Measurements from ENCODE around the gene AGO4.
A peak's percentile ranks its signal among the peaks of the same experiment; 100 is the strongest.
"Not testable (repeated sequence)": the region's sequence is repeated elsewhere in the genome, so short reads cannot be mapped to it uniquely, and the experiment has no call there.

The AGO4 gene

GRCh38 chr1:35856964-35857363, 49.1 kb downstream of the AGO4 start:
- no peak for FAIRE-seq
- DNase-seq (ENCODE audit: extremely low spot score, insufficient read length, low read depth), result no peak

DNA sequence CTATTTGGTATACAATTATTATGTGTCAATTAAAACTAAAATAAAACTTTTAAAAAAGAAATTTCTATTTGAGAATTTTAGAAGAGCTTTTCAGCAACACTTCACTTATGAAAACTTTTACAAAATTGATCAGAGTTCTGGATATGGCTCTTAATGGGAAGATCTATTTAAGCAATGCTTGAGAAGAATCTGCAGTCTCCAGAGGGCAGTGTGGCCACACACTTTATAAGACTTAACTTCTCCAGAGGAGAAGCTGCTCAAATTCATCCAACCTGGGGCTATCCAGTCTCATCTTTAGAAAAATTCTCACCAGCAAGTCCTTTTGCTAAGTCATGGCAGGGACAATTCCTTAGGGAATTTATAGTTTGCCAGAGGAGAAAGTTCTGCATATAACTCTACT, 50.0 kb downstream of the AGO4 start:
- DNase-seq (ENCODE audit: extremely low spot score, insufficient read length, low read depth) (no peak), FAIRE-seq (no peak)

DNA sequence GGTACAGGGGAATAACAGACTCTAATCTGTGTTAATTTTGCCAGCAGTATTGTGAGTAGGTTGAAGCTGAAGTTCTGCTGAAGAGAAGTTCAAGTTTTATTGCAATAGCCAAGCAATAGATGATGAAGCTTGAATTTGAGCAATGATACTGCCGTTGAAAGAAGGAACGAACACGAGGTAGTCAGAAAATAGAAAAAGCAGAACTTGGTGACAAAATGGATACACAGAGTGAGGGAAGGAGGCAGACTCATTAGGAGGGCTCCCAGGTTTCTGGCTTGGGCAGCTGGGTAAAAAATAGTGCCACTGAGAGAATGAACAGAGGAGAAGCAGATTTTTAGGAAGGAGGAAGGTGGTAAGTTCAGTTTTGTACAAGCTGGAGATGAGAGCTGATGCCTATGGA, 52.9 kb downstream of the AGO4 start:
- DNase-seq (ENCODE audit: extremely low spot score, insufficient read length, low read depth) (no peak), FAIRE-seq (no peak)

DNA sequence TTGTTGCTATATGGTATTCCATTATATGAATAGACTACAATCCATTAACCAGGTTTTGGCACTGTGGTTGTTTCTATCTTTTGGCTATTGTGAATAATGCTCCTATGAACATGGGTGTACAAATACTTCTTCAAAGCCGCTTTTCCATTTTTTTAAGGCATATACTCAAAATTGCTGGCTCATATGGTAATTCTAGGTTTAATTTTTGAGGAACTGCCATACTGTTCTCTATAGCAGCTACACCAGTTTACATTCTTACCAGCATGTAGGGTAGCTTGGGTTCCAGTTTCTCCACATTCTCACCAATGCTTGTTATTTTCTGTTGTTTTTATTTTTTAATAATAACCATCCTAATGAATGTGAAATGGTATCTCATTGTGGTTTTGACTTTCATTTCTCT, 55.3 kb downstream of the AGO4 start:
- FAIRE-seq (no peak), DNase-seq (ENCODE audit: extremely low spot score, insufficient read length, low read depth) (no peak)

DNA sequence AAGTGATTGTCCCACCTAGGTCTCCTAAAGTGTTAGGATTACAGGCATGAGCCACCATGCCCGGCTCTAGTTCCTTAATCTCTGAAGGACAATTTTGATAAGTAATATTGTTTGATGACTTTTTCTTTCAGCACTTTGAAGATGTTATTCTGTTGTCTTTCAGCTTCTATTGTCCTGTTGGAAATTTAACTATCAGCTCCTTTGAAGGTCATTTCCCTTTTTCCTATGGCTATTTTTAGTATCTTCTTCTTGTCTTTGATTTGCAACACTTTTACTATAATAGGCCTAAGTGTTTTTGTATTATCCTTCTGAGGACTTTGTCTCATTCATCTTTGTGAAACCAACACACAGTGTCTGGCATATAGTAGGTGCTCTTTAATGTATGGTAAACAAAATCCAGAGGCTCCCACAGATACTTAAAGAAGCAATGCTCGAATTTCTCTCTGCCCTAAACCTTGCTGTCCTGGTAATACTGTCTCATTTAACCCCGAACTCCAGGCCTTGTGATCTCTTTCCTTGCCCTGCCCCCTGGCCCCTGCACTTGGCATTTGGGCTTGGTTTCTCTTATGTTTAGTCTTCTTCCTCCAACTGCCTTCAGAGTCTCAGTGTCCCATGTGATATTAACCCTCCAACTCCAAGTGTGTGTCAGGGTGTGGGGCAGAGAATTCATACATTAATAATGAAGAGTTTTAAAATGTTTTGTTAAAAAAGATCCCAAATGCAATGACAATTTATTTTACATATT, 56.2 kb downstream of the AGO4 start:
- FAIRE-seq (no peak), DNase-seq (ENCODE audit: extremely low spot score, insufficient read length, low read depth) (no peak)

GRCh38 chr1:35864813-35865212, 57.0 kb downstream of the AGO4 start:
- no peak for FAIRE-seq
- no peak for DNase-seq (ENCODE audit: extremely low spot score, insufficient read length, low read depth)

GRCh38 chr1:35866991-35867390, 59.2 kb downstream of the AGO4 start:
- FAIRE-seq, result no peak

GRCh38 chr1:35869245-35869950, 61.6 kb downstream of the AGO4 start:
- FAIRE-seq; DNase-seq (ENCODE audit: extremely low spot score, insufficient read length, low read depth): not testable (repeated sequence)

More at GRCh38 chr1:35866991-35867390, 59.2 kb downstream of the AGO4 start:
- DNase-seq (ENCODE audit: extremely low spot score, insufficient read length, low read depth), result no peak

- no peak for FAIRE-seq
- no peak for DNase-seq (ENCODE audit: extremely low spot score, insufficient read length, low read depth)
Measured at GRCh38 chr1:35870651-35871309, 63.0 kb downstream of the AGO4 start.

GRCh38 chr1:35873243-35873750, 65.5 kb downstream of the AGO4 start:
- DNase-seq (ENCODE audit: extremely low spot score, insufficient read length, low read depth) (no peak), FAIRE-seq (peak; percentile 48)

DNA sequence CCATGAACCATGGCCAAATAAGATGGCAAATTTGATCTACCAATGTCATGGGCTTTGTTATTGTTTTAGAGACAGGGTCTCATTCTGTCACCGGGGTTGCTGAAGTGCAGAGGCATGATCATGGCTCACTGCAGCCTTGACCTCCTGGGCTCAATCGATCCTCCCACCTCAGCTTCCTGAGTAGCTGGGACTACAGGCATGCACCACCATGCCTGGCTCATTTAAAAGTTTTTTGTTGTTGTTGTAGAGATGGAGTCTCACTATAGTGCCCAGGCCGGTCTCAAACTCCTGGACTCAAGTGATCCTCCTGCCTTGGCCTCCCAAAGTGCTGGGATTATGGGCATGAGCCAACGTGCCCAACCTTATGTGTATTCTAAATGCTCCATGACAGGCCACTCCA, 66.3 kb downstream of the AGO4 start:
- not testable (repeated sequence) for FAIRE-seq; DNase-seq (ENCODE audit: extremely low spot score, insufficient read length, low read depth)

DNA sequence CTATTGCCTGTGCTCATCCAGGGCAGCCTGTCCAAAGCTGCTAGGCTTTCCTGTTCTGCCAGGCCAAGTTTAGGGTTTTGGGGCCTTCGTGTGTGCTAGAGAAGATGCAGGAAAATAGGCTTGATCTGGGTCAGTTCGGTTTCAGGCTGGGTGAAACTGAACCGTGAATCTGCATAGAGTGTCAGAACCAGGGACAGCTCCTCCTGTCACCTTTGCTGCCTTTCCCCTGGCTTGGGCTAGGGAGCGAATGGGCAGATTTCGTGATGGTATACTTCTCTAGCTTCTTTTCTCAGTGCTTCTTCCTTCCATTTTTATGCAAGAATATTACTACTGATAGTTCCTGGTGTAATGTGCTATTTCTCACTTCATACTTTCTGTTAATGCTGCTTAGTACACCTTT, 69.2 kb downstream of the AGO4 start:
- DNase-seq (ENCODE audit: extremely low spot score, insufficient read length, low read depth), result no peak
- FAIRE-seq, result no peak

DNA sequence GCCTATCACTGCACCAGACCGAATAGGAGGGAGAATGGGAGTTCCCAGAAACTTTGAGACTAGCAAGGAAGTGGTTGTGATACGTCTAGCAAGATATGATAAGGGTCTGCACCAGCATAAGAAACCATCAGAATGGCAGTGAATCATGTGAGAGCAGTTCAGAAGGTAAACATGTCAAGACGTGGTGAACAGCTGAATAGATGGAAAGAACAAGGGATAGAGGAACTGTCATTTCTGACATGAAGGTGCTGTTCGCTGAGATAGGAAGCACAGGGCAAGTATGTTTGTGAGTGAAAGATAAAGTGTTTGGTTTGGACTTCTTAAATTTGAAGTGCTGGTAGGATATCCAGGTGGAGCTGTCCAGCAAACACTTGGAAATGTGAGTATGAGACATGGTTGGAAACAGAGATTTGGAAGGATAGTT, 74.0 kb downstream of the AGO4 start:
- no peak for FAIRE-seq
- no peak for DNase-seq (ENCODE audit: extremely low spot score, insufficient read length, low read depth)

- FAIRE-seq (no peak), DNase-seq (ENCODE audit: extremely low spot score, insufficient read length, low read depth) (no peak)
Measured at GRCh38 chr1:35882586-35882944, 74.7 kb downstream of the AGO4 start.

DNA sequence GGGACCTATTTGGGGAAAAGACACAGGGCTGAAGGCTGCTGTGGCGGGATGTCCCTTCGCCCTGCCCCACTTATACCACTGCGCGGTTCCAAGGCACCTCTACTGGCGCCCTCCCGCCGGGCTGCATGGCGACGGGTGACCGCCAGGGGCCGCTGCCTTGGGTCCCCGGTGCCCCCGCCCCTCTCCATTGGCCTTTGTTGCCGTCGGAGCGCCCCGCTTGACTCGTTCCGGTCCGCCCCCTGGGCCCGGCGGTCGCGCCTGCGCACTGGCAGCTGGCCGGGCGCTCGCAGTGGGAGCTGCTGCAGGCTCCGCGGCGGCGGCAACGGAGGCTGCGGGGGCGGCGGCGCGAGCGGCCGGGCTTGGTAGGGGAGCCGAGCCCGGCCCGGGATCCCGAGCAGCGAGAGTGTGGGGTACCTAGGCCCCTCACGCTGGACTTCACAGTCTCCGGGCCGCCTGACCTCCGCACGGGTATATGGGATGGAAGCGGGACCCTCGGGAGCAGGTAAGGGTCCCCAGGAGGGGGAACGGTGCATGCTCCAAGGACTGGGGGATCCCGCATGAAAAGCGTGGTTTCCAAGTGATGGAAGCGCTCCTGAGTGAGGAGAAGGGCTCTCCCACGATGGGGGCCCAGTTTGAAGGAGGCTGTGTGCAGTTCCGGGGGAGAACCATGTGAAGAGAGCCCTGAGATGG, 75.3 kb downstream of the AGO4 start, which contains the start of gene AGO1:
AGO1 (plus strand) TSS at position 265 of the 690 bp plus-strand sequence; CDS start at position 478, 213 bp downstream.
- FAIRE-seq (peak; percentile 92), DNase-seq (ENCODE audit: extremely low spot score, insufficient read length, low read depth) (peak; percentile 100)

DNA sequence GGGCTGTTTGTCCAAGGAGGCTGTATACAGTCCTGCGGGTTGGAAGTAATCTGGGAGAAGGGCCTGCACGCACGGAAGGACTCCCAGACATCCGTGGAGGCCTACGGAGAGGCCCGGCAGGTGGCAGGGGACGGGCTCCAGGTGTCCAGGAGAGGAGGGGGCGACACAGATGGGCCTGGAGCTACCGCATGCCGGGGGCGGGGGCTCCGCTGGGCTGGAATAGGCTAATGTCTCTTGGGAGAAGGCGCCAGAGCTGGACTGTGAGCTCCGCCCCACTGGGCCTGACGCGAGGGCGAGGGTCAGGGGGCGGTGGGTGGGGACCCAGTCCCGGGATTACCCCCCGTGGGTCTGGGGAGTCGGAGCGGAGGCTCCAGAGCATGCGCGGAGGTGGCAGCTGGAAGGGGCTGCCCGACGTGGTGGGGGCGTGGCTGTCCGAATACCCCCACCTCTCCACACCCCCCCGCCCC, 75.9 kb downstream of the AGO4 start:
- DNase-seq (ENCODE audit: extremely low spot score, insufficient read length, low read depth) (peak; percentile 14), FAIRE-seq (no peak)

DNA sequence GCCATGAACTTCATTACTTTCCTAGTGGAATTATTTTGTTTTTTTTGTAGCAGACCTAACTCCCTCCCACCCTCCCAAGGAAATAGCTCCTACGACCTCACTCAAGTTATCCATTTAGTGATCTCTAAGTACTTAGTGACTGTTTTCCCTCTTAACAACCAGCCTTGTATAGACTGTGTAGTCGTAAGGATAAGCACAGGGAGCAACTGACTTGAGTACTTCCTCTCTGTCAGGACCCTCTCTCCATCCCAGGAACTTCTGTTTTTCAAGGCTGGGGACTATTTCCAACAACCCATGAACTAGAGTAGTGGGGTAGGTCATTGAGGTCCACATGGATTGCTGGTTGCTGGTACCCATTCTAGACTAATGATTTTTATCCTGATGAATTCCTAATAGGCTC, 77.1 kb downstream of the AGO4 start:
- FAIRE-seq, result no peak

DNA sequence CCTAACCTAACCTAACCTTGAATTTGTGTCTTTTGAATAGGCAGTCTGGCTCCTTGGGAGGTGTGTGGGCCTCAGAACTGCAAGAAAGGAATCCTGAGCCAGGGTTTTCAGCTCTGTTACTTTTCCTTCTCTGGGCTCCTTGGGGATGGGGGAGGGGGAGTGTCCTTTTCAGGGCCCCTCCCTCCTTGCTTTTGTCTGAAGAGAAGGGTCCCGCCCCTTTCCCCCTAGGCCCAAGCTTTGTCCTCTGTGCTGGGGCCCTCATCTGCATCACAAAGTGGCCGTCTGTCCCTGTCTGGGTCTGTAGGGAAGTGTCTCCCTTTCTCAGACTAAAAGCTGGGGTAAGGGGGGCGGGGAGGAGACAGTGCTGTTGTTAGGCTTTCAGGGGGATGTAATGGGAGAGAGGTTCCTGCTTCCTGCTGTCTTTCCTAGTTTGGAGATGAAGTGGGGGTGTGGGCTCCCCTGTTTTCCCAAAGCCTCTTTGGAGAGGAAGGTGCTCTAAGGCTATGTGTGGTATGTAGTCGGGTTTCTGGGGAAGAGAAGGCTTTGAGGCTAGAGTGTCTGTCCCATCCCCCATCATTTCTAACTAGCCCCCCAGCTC, 78.2 kb downstream of the AGO4 start:
- DNase-seq (ENCODE audit: extremely low spot score, insufficient read length, low read depth), result no peak
- FAIRE-seq, result no peak

More for the DNA sequence above, 77.1 kb downstream of the AGO4 start:
- no peak for DNase-seq (ENCODE audit: extremely low spot score, insufficient read length, low read depth)

DNA sequence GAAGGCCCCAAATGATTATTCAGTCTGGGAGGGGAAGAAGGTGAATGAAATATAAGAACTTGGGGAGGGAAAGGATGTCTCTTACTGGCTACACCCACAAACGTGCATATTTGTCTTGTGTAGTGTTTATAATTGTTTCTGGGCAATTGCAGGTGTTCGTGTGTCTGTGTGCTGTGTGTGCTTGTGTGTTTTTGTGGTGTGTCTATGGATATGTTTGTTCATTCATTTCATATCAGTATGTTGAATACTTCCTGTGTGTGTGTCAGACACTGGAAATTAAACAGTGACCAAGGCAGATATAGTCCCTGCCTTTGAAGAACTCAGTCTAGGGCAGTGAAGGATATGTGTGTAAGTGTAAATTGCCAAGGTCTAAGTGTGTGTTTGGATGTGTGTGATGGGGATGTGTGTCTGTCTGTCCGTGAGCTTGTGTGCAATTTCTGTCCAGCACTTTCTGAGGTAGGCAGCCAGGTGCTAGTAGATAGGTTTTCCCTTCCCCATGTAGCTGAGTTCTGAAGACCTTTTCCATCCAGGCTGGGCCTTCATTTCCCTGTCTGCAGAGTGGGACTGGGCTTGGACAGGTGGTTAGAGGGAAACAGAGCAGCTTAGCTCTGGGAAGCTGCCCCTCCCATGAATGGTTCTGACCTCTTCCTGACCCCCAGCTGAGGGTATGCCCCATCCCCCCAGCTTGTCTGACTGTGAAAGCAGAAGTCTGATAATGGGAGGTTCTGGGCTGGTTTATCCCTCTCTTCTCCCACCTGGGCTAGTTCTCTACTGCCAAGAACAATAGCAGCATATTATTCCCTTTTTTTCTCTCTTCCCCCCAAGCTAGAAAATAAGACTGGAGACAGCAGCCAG, 79.0 kb downstream of the AGO4 start:
- DNase-seq (ENCODE audit: extremely low spot score, insufficient read length, low read depth) (peak; percentile 17), FAIRE-seq (peak; percentile 73)
